DOHH2 (cell line): ENCODE measurements around the gene CNTNAP2.

Source experiments
- H3F3A ChIP-seq: fragments of 200-600 bp; sonication (generic), shearing (Covaris generic); 2 replicates; pipeline ENCODE4 v1.6.0; 2016; ENCODE audit warnings: antibody characterized with exemption, mild to moderate bottlenecking; ENCODE audit not compliant: control insufficient read depth, insufficient read depth
- H3K27ac ChIP-seq: fragments of 200-600 bp; sonication (generic); 2 replicates; pipeline ENCODE4 v1.5.1; 2014; ENCODE audit warnings: low read depth, mild to moderate bottlenecking, low read length, moderate library complexity
- H3K27me3 ChIP-seq: fragments of 200-600 bp; sonication (generic); 2 replicates; pipeline ENCODE4 v1.6.1; 2014; ENCODE audit warnings: mild to moderate bottlenecking, low read length, mixed read lengths; ENCODE audit not compliant: control insufficient read depth
- H3K36me3 ChIP-seq: fragments of 200-600 bp; sonication (generic); 2 replicates; pipeline ENCODE4 v1.6.1; 2014; ENCODE audit warnings: mild to moderate bottlenecking, low read length, moderate library complexity, mixed read lengths; ENCODE audit not compliant: control insufficient read depth
- H3K4me1 ChIP-seq: fragments of 200-600 bp; sonication (generic); 2 replicates; pipeline ENCODE4 v1.6.1; 2014; ENCODE audit warnings: mild to moderate bottlenecking, low read length, mixed read lengths; ENCODE audit not compliant: control insufficient read depth
- H3K4me2 ChIP-seq: fragments of 200-600 bp; sonication (generic); 2 replicates; pipeline ENCODE4 v1.6.0; 2014; ENCODE audit warnings: mild to moderate bottlenecking, low read length, moderate library complexity
- H3K4me3 ChIP-seq: fragments of 200-600 bp; sonication (generic); 2 replicates; pipeline ENCODE4 v1.5.1; 2014; ENCODE audit warnings: mild to moderate bottlenecking, low read length, mixed read lengths
- H3K79me2 ChIP-seq: fragments of 200-600 bp; sonication (generic); 2 replicates; pipeline ENCODE4 v1.6.1; 2014; ENCODE audit warnings: mild to moderate bottlenecking, low read length, mixed read lengths; ENCODE audit not compliant: control insufficient read depth
- H3K9me2 ChIP-seq: fragments of 200-600 bp; sonication (generic); replicated peaks from 2 replicates; pipeline ENCODE4 v1.6.1; 2014; ENCODE audit warnings: mild to moderate bottlenecking, low read length, mixed read lengths; ENCODE audit not compliant: control insufficient read depth
- H3K9me3 ChIP-seq: fragments of 200-600 bp; sonication (generic); 2 replicates; pipeline ENCODE4 v1.6.1; 2014; ENCODE audit warnings: antibody characterized with exemption, low read length, mixed read lengths; ENCODE audit not compliant: control insufficient read depth, insufficient read depth
- H4K20me1 ChIP-seq: fragments of 200-600 bp; sonication (generic); 2 replicates; pipeline ENCODE4 v1.6.0; 2014; ENCODE audit warnings: low read depth, mild to moderate bottlenecking, antibody characterized with exemption, low read length, moderate library complexity; ENCODE audit not compliant: control insufficient read depth, insufficient read depth
- CTCF ChIP-seq: fragments of 200-600 bp; sonication (generic); IDR thresholded peaks from one replicate; pipeline ENCODE4 v1.5.1; 2014; ENCODE audit warnings: antibody characterized with exemption, mild to moderate bottlenecking, low read depth, low read length; ENCODE audit not compliant: poor library complexity, severe bottlenecking
- EZH2phosphoT487 ChIP-seq: fragments of 200-600 bp; sonication (generic); IDR thresholded peaks from 2 replicates; pipeline ENCODE4 v1.6.1; 2017; ENCODE audit warnings: borderline replicate concordance, mild to moderate bottlenecking, antibody characterized with exemption, low read length, moderate library complexity, mixed read lengths

The CNTNAP2 gene

DNA sequence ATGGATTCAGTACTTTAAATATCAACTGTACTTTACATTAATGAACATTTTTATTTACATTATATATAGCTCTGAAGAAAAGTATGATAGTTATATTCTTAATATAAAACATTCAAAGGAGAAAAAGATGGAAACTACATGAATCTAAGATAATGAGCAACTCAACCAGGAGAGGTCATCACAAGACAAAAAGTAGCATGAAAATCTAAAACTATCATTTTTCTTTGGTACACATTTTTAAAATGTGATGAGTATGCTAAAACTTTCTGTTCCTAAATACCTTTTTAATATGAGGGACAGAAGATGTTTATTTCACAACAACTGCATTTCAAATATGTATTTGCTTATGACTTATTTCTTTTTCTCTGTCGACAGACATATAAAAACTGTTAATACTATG is 2.4 kb downstream of the CNTNAP2 start:
- no peaks in the 10 kb centered on the region for H3K36me3 ChIP-seq
- no peaks in the 10 kb centered on the region for H3K9me3 ChIP-seq
- no peaks in the 10 kb centered on the region for H3K4me1 ChIP-seq
- no peaks in the 10 kb centered on the region for H3F3A ChIP-seq
- no peaks in the 10 kb centered on the region for H4K20me1 ChIP-seq
- H3K79me2 ChIP-seq, result no peaks in the 10 kb centered on the region
- H3K4me3 ChIP-seq, result no peak overlapping the region
- H3K27ac ChIP-seq, result no peak overlapping the region
- H3K9me2 ChIP-seq, result no peaks in the 10 kb centered on the region
- H3K27me3 ChIP-seq, result no peaks in the 10 kb centered on the region
- TF ChIP-seq CTCF, result no peak
- TF ChIP-seq EZH2phosphoT487, result no peak
- H3K4me2 ChIP-seq, result no peak overlapping the region

DNA sequence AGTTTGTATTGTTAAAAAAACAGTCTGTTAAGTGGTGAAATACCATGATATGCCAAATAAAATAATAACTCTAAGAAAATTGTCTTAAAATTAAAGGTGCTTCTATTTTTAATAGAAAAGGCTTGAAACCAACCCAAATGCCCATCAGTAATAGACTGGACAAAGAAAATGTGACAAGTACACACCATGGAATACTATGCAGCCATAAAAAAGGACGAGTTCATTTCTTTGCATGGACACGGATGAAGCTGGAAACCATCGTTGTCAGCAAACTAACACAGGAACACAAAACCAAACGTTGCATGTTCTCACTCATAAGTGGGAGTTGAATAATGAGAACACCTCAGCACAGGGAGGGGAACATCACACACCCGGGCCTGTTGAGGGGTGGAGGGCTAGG is 7.1 kb downstream of the CNTNAP2 start:
- no peaks in the 10 kb centered on the region for H4K20me1 ChIP-seq
- no peaks in the 10 kb centered on the region for H3K9me2 ChIP-seq
- H3K36me3 ChIP-seq, result no peaks in the 10 kb centered on the region
- TF ChIP-seq CTCF (no peak), EZH2phosphoT487 (no peak)
- no peaks in the 10 kb centered on the region for H3K79me2 ChIP-seq
- no peak overlapping the region for H3K27ac ChIP-seq
- no peaks in the 10 kb centered on the region for H3F3A ChIP-seq
- no peak overlapping the region for H3K4me3 ChIP-seq
- H3K4me1 ChIP-seq, result no peaks in the 10 kb centered on the region
- no peaks in the 10 kb centered on the region for H3K27me3 ChIP-seq
- no peaks in the 10 kb centered on the region for H3K9me3 ChIP-seq
- H3K4me2 ChIP-seq, result no peak overlapping the region

GRCh38 chr7:146126767-146127509 is 10.3 kb downstream of the CNTNAP2 start:
- Histone ChIP-seq H3F3A (no peaks in the 10 kb centered on the region), H3K4me3 (no peak overlapping the region), H3K9me3 (no peaks in the 10 kb centered on the region), H3K79me2 (no peaks in the 10 kb centered on the region), H3K9me2 (no peaks in the 10 kb centered on the region), H3K4me1 (no peaks in the 10 kb centered on the region), H3K4me2 (no peak overlapping the region), H4K20me1 (no peaks in the 10 kb centered on the region), H3K27ac (no peak overlapping the region), H3K36me3 (no peaks in the 10 kb centered on the region), H3K27me3 (no peaks in the 10 kb centered on the region)
- no peak for TF ChIP-seq CTCF
- TF ChIP-seq EZH2phosphoT487, result no peak
